Activated CD4-positive, alpha-beta T cell treated with anti-CD3 and anti-CD28 coated beads for 36 hours (primary cell): ENCODE results near the gene NPAS2. TPM values are rescaled to one million over a fixed set of nuclear protein-coding genes. Genes with fewer than 3 reads are reported as not detected.

Experiments used
- ATAC-seq: fragments of 200-7000 bp; cut with Tn5 transposase; one replicate; pipeline ENCODE4 v1.10.0; 2021; ENCODE audit warnings: mild to moderate bottlenecking, moderate library complexity
- CTCF ChIA-PET: fragments of 350-600 bp; sonication (Branson Sonifier 250); formaldehyde crosslinking; loops from one replicate; lab custom pipeline; 2021; ENCODE audit warnings: antibody characterized with exemption; lab: Charles Lee
- POLR2A ChIA-PET: fragments of 350-600 bp; sonication (Branson Sonifier 250); formaldehyde crosslinking; loops from one replicate; lab custom pipeline; 2021; ENCODE audit warnings: antibody characterized with exemption, inconsistent platforms; lab: Charles Lee
- DNase-seq: peaks from one replicate; pipeline ENCODE4 v3.0.0-alpha.2; 2020
- H3K27ac Mint-ChIP-seq: one replicate; pipeline ENCODE4 v1.8.0; 2021; ENCODE audit warnings: mixed read lengths
- H3K27me3 Mint-ChIP-seq: one replicate; pipeline ENCODE4 v1.8.0; 2021; ENCODE audit warnings: mixed read lengths
- H3K36me3 Mint-ChIP-seq: one replicate; pipeline ENCODE4 v1.8.0; 2021; ENCODE audit warnings: low read depth, mixed read lengths
- H3K4me1 Mint-ChIP-seq: one replicate; pipeline ENCODE4 v1.8.0; 2021; ENCODE audit warnings: mixed read lengths
- H3K4me3 Mint-ChIP-seq: one replicate; pipeline ENCODE4 v1.8.0; 2021; ENCODE audit warnings: mild to moderate bottlenecking, moderate library complexity, mixed read lengths
- H3K9me3 Mint-ChIP-seq: one replicate; pipeline ENCODE4 v1.8.0; 2021; ENCODE audit warnings: low read depth, mixed read lengths
- intact Hi-C, 2 experiments: fragments of 100-400 bp; cut with DNase I in 1 of 2; cut with micrococcal nuclease in 1 of 2; formaldehyde crosslinking; loops; one replicate each; pipeline versions ENCODE4 v1.14.2 to v1.15.1; 2022 to 2024; cut with DNase I, micrococcal nuclease
- total RNA-seq, 2 experiments: library from RNA; stranded (reverse); gene quantifications; one replicate each; pipeline ENCODE4 v1.2.3, GENCODE V29; 2021

NPAS2 gene
- total RNA-seq, 2 experiments from 2014 or later = 7.7 to 12.0 TPM

DNA sequence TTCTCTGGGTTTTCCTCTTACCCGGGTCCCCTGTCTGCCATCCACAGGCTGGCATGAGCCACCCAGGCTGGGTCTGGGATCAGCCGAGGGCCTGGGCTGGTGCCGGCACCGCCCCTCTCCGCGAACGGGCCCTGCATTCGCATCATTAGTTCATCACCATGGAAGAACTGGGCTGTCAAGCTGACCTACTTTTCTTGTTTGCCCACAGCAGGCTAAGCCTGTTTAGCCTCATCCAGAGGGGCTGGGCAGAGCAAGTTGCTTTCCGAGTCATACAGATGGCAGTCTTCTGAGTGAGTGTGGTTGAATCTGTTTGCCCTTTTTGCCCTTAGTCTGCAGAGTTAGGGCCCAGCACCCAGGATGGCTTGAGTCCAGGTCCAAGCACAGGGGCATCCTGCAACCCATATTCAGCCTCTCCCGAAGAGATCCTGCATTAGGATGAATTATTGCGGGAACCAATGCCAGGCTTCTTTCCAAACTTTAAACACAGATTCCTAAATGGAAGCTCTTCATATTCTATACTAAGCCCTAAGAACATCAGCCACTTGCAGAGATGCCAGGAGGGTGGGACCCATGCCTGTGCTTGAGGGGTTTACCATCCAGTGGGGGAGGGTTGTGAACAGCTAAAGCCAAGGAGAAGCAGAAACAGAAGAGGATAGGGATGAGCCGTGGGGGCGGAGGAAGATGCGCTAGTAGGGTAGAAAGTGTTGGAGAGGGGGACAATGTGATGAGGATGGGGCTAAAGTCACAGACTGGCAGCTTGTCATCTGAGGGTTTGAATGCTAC, 68.0 kb downstream of the NPAS2 start:
- no peaks in the 10 kb centered on the region for H3K9me3 Mint-ChIP-seq
- ChIA-PET POLR2A (no interaction called here), CTCF (no interaction called here)
- no peak overlapping the region for H3K27ac Mint-ChIP-seq
- intact Hi-C loops = no loop called here
- DNase-seq (no peak), ATAC-seq (no peak)
- H3K27me3 Mint-ChIP-seq = no peaks in the 10 kb centered on the region
- H3K4me1 Mint-ChIP-seq = peaks cover 14% of the 10 kb centered on the region
- H3K36me3 Mint-ChIP-seq = no peaks in the 10 kb centered on the region
- H3K4me3 Mint-ChIP-seq = no peak overlapping the region

DNA sequence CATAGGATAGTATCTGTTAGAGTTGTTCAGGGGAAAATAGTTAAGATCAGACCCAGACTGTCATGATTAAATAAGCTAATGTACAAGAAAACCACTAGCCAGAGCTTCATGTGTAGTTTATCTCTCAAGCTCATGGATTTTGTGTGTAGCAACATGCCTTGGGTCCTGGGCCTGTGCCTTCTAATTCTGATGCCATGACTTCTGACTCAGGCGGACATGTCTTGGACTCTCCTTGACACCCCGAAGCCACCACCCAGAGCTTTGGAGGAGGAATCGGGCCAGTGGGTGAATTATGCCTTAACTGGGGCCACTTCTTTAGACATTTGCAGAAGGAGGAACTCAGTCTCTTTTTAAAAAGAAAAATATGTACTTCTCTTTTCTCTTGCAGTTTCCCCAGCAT, 68.7 kb downstream of the NPAS2 start:
- H3K36me3 Mint-ChIP-seq = no peaks in the 10 kb centered on the region
- DNase-seq (no peak), ATAC-seq (no peak)
- H3K9me3 Mint-ChIP-seq = no peaks in the 10 kb centered on the region
- intact Hi-C loops = no loop called here
- ChIA-PET CTCF (no interaction called here), POLR2A (no interaction called here)
- no peak overlapping the region for H3K4me3 Mint-ChIP-seq
- H3K27ac Mint-ChIP-seq = no peak overlapping the region
- H3K27me3 Mint-ChIP-seq = no peaks in the 10 kb centered on the region
- H3K4me1 Mint-ChIP-seq = peaks cover 7% of the 10 kb centered on the region

DNA sequence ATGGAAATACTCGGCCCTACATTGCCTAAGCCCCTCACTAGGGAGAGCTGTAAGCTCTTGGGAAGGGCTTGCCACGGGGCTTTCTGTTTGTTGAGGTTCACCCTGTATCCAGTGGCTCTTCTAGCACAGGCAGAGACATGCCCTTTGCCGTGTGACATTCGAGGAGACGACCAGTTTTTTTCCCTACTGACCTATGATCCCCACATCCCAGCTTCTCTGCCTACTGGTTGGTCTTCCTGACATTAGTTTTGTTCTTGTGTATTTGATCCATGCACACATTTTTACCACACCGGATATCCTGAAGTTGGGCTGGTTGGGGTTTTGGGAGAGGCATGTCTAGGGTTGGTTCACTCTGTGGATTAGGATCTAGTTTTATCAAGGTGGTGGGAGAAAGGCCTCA, 69.3 kb downstream of the NPAS2 start:
- no peaks in the 10 kb centered on the region for H3K9me3 Mint-ChIP-seq
- CTCF ChIA-PET = no interaction called here
- H3K36me3 Mint-ChIP-seq = no peaks in the 10 kb centered on the region
- intact Hi-C loops = no loop called here
- H3K4me3 Mint-ChIP-seq = no peak overlapping the region
- POLR2A ChIA-PET = interaction anchor here (0.8 kb wide), 1 partner anchor 13 kb away, joined by 4 read pairs; no protein-coding TSS in a partner anchor
- ATAC-seq = no peak
- peaks cover 4% of the 10 kb centered on the region for H3K4me1 Mint-ChIP-seq
- H3K27me3 Mint-ChIP-seq = no peaks in the 10 kb centered on the region
- no peak for DNase-seq
- H3K27ac Mint-ChIP-seq = no peak overlapping the region

DNA sequence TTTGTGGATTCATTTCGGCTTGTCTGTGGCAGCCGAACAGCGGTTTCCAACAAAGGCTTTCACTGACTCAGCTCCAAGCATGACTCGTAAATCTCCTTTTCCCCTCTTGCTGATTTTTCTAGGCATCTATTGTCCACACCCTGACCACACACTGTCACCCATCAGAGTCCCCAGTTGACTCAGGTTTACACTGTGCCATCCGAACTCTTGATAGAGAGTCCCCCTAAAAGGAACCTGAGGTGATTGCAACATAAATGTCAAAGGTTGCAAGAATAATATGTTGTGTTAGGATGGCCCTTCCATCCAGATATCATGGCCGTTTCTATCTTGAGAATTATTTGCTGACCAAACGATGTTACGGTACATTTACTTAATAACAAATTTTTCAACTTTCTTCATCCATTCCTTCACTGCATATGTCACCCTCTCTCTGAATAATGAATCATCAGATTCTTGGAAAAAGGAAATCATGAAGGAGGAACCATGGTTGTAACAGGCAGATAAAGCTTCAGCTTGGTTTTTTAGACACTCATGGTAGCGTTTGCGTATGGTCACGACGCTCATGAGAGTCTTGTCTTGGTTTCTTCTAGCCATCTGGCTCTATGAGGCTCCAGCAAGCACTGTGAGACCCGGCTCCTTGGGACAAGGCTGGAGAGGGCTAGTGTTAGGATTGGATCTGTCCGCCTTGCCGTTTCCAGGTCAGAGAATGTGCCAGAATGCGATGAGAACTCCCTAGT, 72.1 kb downstream of the NPAS2 start:
- H3K36me3 Mint-ChIP-seq = no peaks in the 10 kb centered on the region
- H3K4me3 Mint-ChIP-seq = no peak overlapping the region
- CTCF ChIA-PET = no interaction called here
- intact Hi-C loops = no loop called here
- H3K27me3 Mint-ChIP-seq = no peaks in the 10 kb centered on the region
- no peak overlapping the region for H3K27ac Mint-ChIP-seq
- ATAC-seq (peak; percentile 33), DNase-seq (no peak)
- peaks cover 4% of the 10 kb centered on the region for H3K4me1 Mint-ChIP-seq
- H3K9me3 Mint-ChIP-seq = no peaks in the 10 kb centered on the region
- POLR2A ChIA-PET = no interaction called here

DNA sequence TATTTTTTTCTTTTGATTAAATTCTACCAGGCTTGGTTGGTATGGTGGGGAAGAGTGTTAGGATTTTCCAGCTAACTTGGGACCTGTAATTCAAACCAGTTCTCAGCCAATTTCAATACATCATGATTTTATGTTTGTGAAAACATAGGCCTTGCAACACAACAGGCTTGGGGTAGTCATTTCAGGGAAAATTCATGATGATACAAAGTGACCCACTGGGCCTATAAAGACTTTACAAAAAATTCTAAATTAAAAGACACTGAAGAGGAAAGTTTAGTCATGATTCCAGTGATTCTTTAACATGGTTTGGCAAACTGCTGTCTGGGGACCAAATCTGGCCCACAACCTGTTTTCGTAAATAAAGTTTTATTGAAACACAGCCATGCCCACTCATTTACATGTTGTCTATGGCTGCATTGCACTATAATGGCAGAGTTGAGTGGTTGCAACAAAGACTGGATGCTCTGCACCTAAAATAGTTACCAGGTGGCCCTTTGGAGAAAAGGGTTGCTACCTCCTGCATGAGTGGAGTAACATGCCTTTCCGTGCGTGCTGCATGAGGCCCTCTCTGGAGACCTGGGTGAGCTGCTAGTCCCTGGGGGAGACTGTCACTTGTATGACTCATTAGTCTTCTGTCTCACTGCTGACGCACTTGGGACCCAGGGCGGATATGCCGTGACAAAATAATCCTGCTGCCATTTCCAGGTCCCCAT, 73.6 kb downstream of the NPAS2 start:
- ATAC-seq (no peak), DNase-seq (no peak)
- H3K9me3 Mint-ChIP-seq = no peaks in the 10 kb centered on the region
- H3K36me3 Mint-ChIP-seq = no peaks in the 10 kb centered on the region
- H3K27me3 Mint-ChIP-seq = no peaks in the 10 kb centered on the region
- POLR2A ChIA-PET = no interaction called here
- H3K4me1 Mint-ChIP-seq = peaks cover 4% of the 10 kb centered on the region
- H3K4me3 Mint-ChIP-seq = no peak overlapping the region
- CTCF ChIA-PET = interaction anchor here (0.6 kb wide), 1 partner anchor 302 kb away, joined by 4 read pairs; no protein-coding TSS in a partner anchor
- intact Hi-C loops = no loop called here
- no peak overlapping the region for H3K27ac Mint-ChIP-seq

DNA sequence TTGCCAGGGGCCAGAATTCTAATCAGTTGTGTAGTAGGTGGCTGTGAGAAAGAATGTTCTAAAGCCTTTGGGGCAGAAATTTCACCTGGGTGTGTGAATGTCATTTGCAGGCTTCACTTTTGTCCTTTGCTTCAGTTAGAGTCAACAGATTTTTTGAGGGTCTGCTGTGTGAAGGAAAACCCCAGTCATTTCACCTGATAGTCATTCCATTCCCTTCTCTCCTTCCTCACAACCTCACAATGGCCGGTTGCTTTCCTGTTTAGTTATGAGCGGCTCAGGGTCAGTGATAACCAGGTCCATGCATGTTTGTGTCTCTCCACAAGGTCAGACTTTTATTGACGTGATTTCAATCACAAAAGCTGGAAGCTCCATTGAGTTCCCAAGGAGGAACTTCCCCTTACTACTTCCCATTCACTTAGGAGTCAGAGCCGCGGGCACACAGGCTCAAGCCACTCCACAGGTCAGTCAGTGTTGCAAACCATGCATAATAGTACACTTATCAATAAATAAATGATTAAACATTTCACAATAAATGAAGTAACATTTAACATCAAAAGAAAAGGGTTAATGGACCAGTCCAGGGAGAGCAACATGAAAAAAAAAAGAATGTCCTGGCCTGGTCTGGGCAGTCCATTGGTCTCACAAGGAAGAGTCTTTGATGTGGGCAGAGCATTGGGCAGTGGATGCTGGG, 74.3 kb downstream of the NPAS2 start:
- ChIA-PET POLR2A (no interaction called here), CTCF (no interaction called here)
- peaks cover 4% of the 10 kb centered on the region for H3K4me1 Mint-ChIP-seq
- H3K27ac Mint-ChIP-seq = no peak overlapping the region
- no peak for ATAC-seq
- DNase-seq = no peak
- intact Hi-C loops = no loop called here
- H3K27me3 Mint-ChIP-seq = no peaks in the 10 kb centered on the region
- H3K36me3 Mint-ChIP-seq = no peaks in the 10 kb centered on the region
- no peaks in the 10 kb centered on the region for H3K9me3 Mint-ChIP-seq
- no peak overlapping the region for H3K4me3 Mint-ChIP-seq

DNA sequence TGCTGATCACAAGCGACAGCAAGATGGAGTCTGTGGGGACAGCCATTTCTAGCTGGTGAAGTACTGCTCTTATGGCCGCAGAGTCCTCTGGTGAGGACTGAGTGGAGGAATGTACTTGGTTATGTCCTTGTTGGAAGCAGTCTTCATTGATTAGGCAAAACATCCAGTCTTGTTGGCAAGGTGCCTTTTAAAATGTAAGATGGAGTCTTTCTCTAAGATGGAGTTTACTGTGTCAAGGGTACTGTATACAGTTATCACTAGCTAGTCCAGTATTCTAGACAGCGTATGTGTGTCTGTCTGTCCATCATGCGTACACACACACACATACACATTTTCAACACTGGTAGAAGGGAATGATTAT, 74.8 kb downstream of the NPAS2 start:
- DNase-seq (no peak), ATAC-seq (no peak)
- POLR2A ChIA-PET = no interaction called here
- intact Hi-C loops = no loop called here
- Mint-ChIP-seq H3K4me3 (no peak overlapping the region), H3K27me3 (no peaks in the 10 kb centered on the region), H3K27ac (no peak overlapping the region), H3K36me3 (no peaks in the 10 kb centered on the region), H3K4me1 (peaks cover 4% of the 10 kb centered on the region), H3K9me3 (no peaks in the 10 kb centered on the region)
- CTCF ChIA-PET = no interaction called here

DNA sequence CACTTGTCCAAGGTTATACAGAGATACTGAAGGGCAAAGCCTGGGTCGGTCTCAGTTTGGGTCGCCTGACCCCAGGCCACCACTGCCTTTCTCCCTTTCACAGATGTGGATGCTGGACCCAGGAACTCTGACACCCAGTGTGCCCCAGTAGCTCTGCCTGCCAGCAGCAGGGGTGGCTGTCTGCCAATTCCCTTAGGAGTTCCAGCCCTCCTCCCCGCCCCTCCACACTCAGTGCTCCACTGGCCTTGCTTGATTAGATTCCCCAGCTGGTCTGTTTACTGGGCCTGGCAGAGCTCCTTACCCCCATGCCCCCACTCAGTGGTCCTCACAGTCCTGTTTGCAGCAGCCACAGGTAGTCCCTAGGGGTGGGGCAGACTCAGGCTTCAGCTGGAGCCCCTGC, 75.5 kb downstream of the NPAS2 start:
- ATAC-seq (no peak), DNase-seq (no peak)
- Mint-ChIP-seq H3K36me3 (no peaks in the 10 kb centered on the region), H3K4me1 (peaks cover 4% of the 10 kb centered on the region), H3K9me3 (no peaks in the 10 kb centered on the region), H3K27me3 (no peaks in the 10 kb centered on the region), H3K27ac (no peak overlapping the region), H3K4me3 (no peak overlapping the region)
- intact Hi-C loops = no loop called here
- CTCF ChIA-PET = no interaction called here
- POLR2A ChIA-PET = no interaction called here

DNA sequence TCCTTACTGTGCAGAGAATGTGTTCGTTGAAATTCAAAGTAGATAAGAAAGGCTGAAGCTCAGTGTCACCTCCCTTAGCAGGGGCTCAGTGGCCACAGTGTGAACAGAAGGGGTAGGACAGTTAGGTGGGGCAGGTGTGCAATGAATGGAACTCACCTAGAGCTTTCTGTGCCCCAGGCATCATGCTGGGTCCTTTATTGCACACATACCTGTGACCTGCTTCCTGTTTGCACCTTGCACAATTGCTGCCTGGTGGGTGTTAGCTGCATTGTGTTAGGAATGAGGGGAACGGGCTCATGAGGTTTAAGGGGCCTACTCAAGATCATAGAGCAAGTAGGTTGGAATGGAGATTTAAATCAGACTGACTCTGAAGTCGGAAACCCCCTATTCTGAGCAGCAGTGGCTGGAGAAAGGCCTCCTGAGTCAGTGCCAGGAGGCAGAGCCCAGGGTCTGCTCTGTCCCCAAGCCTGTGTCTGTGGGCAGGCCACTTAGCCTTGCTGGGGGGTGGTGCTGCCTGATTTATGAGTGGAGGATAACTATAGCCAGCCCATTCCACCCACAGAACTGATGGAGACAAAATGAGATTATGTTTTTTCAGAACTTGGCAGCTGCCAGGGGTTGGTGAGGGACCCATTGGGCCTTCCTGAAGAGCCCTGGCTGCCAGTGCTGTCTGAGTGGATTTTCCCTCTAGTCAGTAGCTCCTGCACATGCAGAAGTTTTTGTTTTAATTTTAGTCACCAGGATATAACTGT, 76.2 kb downstream of the NPAS2 start:
- ChIA-PET CTCF (no interaction called here), POLR2A (no interaction called here)
- no peak overlapping the region for H3K27ac Mint-ChIP-seq
- H3K4me1 Mint-ChIP-seq = peaks cover 4% of the 10 kb centered on the region
- no peak overlapping the region for H3K4me3 Mint-ChIP-seq
- H3K9me3 Mint-ChIP-seq = no peaks in the 10 kb centered on the region
- intact Hi-C loops = no loop called here
- DNase-seq (no peak), ATAC-seq (no peak)
- peaks cover 1% of the 10 kb centered on the region for H3K27me3 Mint-ChIP-seq
- H3K36me3 Mint-ChIP-seq = no peaks in the 10 kb centered on the region

DNA sequence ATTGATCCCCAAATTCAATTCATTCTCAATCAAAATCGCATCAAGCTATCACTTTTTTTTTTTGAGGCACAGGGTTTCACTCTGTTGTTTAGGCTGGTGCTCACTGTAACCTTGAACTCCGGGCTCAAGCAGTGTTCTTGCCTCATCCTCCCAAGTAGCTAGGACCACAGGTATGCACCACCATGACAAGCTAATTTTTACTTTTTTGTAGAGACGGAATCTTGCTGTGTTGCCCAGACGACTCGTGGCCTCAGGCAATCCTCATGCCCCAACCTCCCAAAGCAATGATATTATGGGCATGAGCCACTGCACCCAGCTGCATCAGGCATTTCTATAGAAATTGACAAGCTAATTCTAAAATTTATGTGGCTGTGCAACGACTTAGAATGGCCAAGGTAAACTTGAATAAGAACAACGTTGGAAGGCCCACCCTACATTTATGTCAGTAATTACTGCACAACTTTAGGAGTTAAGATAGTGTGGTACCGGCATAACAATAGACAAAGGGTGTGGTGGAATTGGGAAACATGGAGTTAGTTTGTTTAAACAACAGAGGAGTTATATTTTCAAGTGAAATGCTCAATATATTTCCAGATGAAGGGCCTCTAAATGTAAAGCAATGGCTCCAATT, 78.2 kb downstream of the NPAS2 start:
- no peak for ATAC-seq
- no peak for DNase-seq
- Mint-ChIP-seq H3K36me3 (peaks cover 2% of the 10 kb centered on the region), H3K4me1 (peaks cover 2% of the 10 kb centered on the region), H3K27me3 (peaks cover 3% of the 10 kb centered on the region), H3K27ac (no peak overlapping the region), H3K9me3 (no peaks in the 10 kb centered on the region), H3K4me3 (no peak overlapping the region)
- ChIA-PET CTCF (no interaction called here), POLR2A (interaction anchor here (0.6 kb wide), 1 partner anchor 20 kb away, joined by 3 read pairs; no protein-coding TSS in a partner anchor)
- intact Hi-C loops = no loop called here
